Panc1 (cell line): ENCODE data around the gene HS1BP3.

Experiments used
- SIN3A ChIP-seq: IDR thresholded peaks from 2 replicates; pipeline ENCODE4 v1.6.1; 2012; ENCODE audit warnings: low read depth, mild to moderate bottlenecking, low read length, moderate library complexity, borderline replicate concordance; ENCODE audit not compliant: insufficient read depth
- TF ChIP-seq, protein P1 (sequence below): fragments of 450-650 bp; IDR thresholded peaks from 2 replicates; pipeline ENCODE4 v1.5.1; 2017; ENCODE audit warnings: mild to moderate bottlenecking

DNA sequence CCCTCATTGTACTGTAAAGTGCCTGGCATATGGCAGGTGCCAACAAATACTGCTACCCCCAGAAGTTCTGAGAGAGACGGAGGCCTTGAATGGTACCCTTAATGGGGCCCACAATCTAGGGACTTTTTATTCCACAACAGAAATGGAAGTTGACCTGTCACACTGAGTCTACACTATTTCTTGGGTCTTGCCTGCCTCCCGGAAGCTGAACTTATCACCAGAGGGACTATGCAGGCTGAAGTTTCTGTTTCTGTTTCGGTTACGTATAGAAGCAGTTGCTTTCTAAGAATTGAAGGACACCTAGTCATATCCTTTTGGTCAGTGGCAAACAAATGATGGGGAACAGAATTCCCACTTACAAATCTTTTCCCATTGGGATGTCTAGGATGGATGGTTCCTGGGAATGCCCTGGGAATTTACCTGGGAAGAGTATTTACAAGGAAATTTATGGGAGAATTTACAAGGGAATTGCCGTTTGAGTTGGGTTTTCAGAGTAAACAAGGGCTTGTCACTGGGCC lies 74.2 kb downstream of the HS1BP3 start:
- no peak for TF ChIP-seq SIN3A
- TF ChIP-seq, protein P1, sequence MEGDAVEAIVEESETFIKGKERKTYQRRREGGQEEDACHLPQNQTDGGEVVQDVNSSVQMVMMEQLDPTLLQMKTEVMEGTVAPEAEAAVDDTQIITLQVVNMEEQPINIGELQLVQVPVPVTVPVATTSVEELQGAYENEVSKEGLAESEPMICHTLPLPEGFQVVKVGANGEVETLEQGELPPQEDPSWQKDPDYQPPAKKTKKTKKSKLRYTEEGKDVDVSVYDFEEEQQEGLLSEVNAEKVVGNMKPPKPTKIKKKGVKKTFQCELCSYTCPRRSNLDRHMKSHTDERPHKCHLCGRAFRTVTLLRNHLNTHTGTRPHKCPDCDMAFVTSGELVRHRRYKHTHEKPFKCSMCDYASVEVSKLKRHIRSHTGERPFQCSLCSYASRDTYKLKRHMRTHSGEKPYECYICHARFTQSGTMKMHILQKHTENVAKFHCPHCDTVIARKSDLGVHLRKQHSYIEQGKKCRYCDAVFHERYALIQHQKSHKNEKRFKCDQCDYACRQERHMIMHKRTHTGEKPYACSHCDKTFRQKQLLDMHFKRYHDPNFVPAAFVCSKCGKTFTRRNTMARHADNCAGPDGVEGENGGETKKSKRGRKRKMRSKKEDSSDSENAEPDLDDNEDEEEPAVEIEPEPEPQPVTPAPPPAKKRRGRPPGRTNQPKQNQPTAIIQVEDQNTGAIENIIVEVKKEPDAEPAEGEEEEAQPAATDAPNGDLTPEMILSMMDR: no peak
